GM18498 (cell line): Measurements from ENCODE around the gene PSKH1.

Experiments used
- ATAC-seq: cut with Tn5 transposase; IDR thresholded peaks from one replicate; pipeline ENCODE4 v1.9.1; 2021; ENCODE audit warnings: mild to moderate bottlenecking, moderate library complexity; ENCODE audit not compliant: unreplicated experiment

Gene PSKH1

DNA sequence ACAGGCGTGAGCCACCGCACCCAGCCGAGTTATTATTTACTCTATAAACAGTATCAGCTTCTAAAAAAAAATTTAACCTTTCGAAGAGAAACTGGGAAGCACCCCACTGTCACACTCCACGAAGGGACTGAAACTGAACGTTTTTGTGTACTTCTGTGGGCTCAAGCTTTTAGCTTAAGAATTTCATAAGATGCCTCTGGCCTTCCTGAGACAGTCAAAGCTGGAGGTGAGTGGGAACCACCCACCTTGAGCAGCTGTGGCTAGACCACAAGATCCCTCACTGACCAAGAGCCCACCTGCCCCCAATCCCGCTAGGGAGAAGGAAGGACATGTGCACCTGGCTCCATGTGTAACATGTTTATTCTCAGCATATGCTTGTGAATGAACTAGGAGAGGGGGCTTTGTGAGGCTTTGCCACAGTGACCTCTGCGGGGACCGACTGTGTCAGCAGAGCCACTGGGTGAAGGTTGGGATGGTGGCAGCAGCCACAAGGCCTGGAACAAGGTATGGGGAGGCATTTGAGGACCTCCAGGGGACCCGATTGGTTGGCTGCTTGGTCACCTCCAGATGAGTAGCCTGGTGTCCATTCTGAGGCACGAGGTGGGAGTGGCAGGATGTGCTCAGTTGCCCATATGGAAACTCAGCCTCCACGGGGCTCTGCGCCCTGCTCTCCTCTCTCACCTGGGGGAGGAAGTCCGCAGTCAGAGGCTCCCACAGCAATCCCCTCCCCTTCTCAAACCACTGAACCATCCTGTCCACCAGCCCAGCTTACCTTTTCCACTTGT, 82.5 kb downstream of the PSKH1 start:
- ATAC-seq: no peak

DNA sequence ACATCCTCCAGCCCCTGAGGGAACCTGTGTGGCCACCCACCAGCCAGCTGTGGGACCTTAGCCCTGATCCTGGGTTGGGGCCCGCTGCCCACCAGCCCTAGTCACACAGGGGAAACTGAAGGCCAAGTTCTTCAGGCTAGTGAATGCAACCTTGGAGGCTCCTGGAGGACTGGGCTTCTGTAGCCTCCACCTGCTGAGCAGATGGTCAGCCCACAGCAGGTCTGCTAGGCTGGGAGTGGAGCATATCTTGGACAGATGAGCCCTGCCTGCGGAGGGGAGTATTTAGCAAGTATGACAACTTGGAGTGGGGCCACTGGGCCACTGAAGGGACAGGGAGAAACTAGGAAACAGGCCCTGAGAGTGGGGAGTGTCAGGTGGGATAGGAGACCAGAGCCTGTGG, 83.2 kb downstream of the PSKH1 start:
- ATAC-seq: no peak

DNA sequence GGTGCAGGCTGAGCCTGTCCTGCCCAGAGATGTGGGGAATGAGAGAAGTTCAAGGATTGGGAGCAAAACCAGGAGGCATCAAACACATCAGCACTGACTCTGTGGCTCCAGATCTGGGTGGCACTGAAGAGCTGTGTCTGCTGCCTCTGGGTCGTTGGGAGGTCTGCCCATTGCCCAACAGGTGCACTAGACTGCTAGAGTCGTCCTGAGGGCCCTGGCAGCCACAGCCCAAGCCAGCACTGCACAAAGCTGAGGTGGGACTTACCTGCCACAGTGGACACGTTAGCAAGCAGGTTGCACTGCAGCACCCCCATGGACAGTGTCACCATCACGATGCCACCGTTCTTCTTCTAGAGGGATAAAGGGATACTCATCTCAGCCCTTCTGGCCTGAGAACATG, 84.0 kb downstream of the PSKH1 start:
- no peak for ATAC-seq

DNA sequence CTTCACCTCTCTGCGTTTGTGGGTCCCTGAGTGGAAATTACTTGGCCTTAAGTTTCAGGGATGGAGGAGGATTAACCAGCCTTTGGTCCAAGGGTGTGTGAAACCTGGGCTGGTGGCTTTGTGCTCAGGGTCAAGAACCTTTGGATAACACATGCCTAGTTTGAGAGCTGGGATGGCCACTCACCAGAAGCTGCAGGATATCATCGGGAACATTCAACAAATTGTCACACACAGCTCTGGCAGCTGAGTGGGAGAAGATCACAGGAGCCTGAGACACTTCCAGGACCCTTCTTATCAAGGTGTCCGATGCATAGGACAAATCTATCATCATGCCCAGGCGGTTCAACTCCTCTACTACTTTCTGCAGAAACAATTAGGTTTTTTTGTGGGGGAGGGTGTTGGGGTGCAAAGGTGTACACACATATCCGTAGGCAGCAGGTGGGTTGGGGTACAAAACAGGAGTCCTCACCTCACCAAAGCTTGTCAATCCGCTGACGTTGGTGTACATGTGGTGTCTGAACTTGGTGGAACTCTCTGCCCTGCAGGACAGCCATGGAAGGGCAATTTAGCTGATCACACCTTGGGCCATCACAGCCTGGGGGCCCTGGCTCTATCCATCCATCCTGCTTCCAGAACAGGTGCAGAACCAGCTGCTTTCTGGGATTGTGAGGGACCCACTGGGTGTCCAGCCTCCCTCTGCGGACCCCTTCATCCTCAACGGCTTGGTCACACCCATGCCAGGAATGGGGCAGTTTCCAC, 84.6 kb downstream of the PSKH1 start:
- ATAC-seq: no peak
